KMS-11 (cell line): Measurements from ENCODE around the gene USH2A.

Experiments
- H2AFZ ChIP-seq: fragments of 200-600 bp; sonication (generic); 2 replicates; pipeline ENCODE4 v1.6.1; 2016; ENCODE audit warnings: antibody characterized with exemption, mixed run types, low read depth
- H3K27ac ChIP-seq: fragments of 200-600 bp; sonication (generic); 2 replicates; pipeline ENCODE4 v1.6.1; 2016; ENCODE audit warnings: mild to moderate bottlenecking, mixed run types
- H3K27me3 ChIP-seq: fragments of 200-600 bp; sonication (generic); 2 replicates; pipeline ENCODE4 v1.6.1; 2017; ENCODE audit warnings: mild to moderate bottlenecking, low read depth, mixed run types, moderate library complexity; ENCODE audit not compliant: insufficient read depth
- H3K36me3 ChIP-seq: fragments of 200-600 bp; sonication (generic); 2 replicates; pipeline ENCODE4 v1.6.1; 2017; ENCODE audit warnings: mild to moderate bottlenecking, mixed run types; ENCODE audit not compliant: insufficient read depth
- H3K4me1 ChIP-seq: fragments of 200-600 bp; sonication (generic); 2 replicates; pipeline ENCODE4 v1.6.1; 2016; ENCODE audit warnings: mild to moderate bottlenecking, low read depth, mixed run types; ENCODE audit not compliant: poor library complexity, severe bottlenecking
- H3K4me2 ChIP-seq: fragments of 200-600 bp; sonication (generic); 2 replicates; pipeline ENCODE4 v1.7.0; 2016; ENCODE audit warnings: mild to moderate bottlenecking, mixed run types
- H3K4me3 ChIP-seq: fragments of 200-600 bp; sonication (generic); IDR thresholded peaks from 2 replicates; pipeline ENCODE4 v1.6.1; 2017; ENCODE audit warnings: low read depth, low read length, mixed read lengths; ENCODE audit not compliant: insufficient read depth
- H3K79me2 ChIP-seq: fragments of 200-600 bp; sonication (generic); 2 replicates; pipeline ENCODE4 v1.6.1; 2016; ENCODE audit warnings: low read depth, mixed run types; ENCODE audit not compliant: insufficient read depth
- H3K9ac ChIP-seq: fragments of 200-600 bp; sonication (generic); 2 replicates; pipeline ENCODE4 v1.6.1; 2016; ENCODE audit warnings: mild to moderate bottlenecking, mixed run types
- H4K20me1 ChIP-seq: fragments of 200-600 bp; sonication (generic); 2 replicates; pipeline ENCODE4 v1.6.1; 2016; ENCODE audit warnings: mild to moderate bottlenecking, mixed run types; ENCODE audit not compliant: insufficient read depth
- CTCF ChIP-seq: fragments of 200-600 bp; sonication (generic); conservative IDR thresholded peaks from 2 replicates; pipeline ENCODE4 v1.6.1; 2017; ENCODE audit warnings: low read depth, mild to moderate bottlenecking, antibody characterized with exemption, low read length, moderate library complexity, mixed read lengths

Gene USH2A

DNA sequence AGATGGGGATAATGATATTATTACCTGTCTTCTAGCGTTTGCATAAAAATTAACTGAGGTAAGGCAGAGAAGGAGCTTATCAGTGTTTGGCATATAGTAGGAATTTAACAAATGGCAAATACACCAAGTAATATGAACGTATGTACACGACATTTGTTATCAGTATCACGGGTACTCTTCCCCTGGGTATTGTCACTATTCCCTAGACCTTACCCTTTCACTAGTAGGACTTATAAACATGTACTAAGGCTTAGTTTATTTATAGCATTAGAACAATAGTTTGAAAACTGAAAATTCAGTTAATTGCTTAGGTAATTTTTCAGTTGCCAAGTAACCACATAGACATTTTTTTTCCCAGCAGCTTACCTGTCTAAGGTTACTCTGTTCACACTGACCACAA, 669.1 kb downstream of the USH2A start:
- Histone ChIP-seq H3K79me2 (no peaks in the 10 kb centered on the region), H3K36me3 (no peaks in the 10 kb centered on the region), H4K20me1 (no peaks in the 10 kb centered on the region), H3K4me1 (peaks cover 9% of the 10 kb centered on the region), H3K9ac (no peak overlapping the region), H3K4me2 (no peak overlapping the region), H3K27ac (no peak overlapping the region), H2AFZ (no peak overlapping the region), H3K27me3 (no peaks in the 10 kb centered on the region), H3K4me3 (no peak overlapping the region)
- TF ChIP-seq CTCF = no peak

DNA sequence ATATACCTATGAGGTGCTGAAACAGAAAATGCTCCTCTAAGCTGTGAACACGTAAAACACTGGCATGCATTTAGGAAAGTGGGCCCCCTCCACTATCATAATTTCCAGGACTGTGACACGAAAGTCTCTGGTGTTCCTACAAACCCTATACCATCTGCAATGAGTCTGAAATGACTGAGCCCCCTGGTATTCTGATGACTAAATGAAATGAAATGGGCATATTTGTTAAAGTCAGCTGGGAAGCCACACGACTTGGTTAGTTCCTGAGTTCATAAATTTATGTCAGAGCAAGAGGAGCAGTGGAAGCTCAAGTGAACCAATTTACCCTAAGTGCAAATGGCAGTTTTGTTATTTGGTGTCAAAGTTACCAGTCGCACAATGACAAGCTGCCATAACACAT, 673.8 kb downstream of the USH2A start:
- Histone ChIP-seq H3K4me2 (no peak overlapping the region), H3K27me3 (no peaks in the 10 kb centered on the region), H3K36me3 (no peaks in the 10 kb centered on the region), H3K27ac (no peak overlapping the region), H3K4me1 (peaks cover 7% of the 10 kb centered on the region), H3K79me2 (no peaks in the 10 kb centered on the region), H4K20me1 (no peaks in the 10 kb centered on the region), H3K9ac (no peak overlapping the region), H2AFZ (no peak overlapping the region), H3K4me3 (no peak overlapping the region)
- no peak for TF ChIP-seq CTCF

DNA sequence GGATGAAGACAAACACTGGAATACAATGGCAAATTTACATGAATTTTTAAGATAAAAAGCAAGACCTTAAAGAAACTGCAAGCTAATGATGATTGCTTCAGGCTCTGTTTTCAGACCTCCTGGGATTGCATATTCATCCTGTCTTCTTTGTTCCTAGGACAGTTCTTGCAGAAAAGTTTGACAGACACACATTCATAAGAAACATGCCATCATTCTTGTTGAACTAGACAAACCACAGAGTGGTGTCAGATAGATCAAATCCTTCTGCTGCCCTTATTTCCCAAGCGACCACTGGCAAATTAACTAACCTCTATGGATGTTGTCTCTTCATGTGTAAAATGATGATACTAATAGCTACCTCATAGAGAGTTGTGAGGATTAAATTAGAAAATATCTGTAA, 674.8 kb downstream of the USH2A start:
- no peaks in the 10 kb centered on the region for H3K27me3 ChIP-seq

DNA sequence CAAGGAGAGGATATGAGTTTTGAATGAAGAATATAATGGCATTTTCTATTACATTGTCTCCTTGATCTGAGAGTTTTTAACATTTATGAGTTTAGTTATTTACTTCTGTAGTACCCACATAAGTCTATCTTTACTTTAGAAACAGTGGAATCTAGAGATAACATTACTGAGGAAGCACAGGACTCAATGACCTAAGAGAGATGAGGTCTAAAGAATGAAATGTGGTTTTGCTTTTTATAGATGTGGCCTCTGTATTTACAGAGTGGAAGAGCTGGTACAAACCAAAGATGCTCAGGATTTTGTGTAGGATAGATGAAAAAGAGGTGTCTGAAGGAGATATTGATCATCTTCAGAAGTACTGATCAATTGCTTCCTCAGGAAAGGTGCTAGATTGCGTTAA, 678.8 kb downstream of the USH2A start:
- H3K27me3 ChIP-seq = no peaks in the 10 kb centered on the region
- H3K4me2 ChIP-seq = no peak overlapping the region
- H4K20me1 ChIP-seq = no peaks in the 10 kb centered on the region
- no peak for TF ChIP-seq CTCF
- no peaks in the 10 kb centered on the region for H3K79me2 ChIP-seq
- no peak overlapping the region for H3K9ac ChIP-seq
- H3K4me3 ChIP-seq = no peak overlapping the region
- H3K4me1 ChIP-seq = no peaks in the 10 kb centered on the region
- H3K27ac ChIP-seq = no peak overlapping the region
- H2AFZ ChIP-seq = no peak overlapping the region
- H3K36me3 ChIP-seq = no peaks in the 10 kb centered on the region

More for the DNA sequence above, 674.8 kb downstream of the USH2A start:
- TF ChIP-seq CTCF = no peak
- Histone ChIP-seq H4K20me1 (no peaks in the 10 kb centered on the region), H3K36me3 (no peaks in the 10 kb centered on the region), H3K4me2 (no peak overlapping the region), H3K27ac (no peak overlapping the region), H2AFZ (no peak overlapping the region), H3K4me1 (no peaks in the 10 kb centered on the region), H3K79me2 (no peaks in the 10 kb centered on the region), H3K9ac (no peak overlapping the region), H3K4me3 (no peak overlapping the region)

- Histone ChIP-seq H3K4me2 (no peak overlapping the region), H3K79me2 (no peaks in the 10 kb centered on the region), H3K27ac (no peak overlapping the region), H4K20me1 (no peaks in the 10 kb centered on the region), H3K9ac (no peak overlapping the region), H3K27me3 (no peaks in the 10 kb centered on the region), H3K4me3 (no peak overlapping the region), H2AFZ (no peak overlapping the region), H3K36me3 (no peaks in the 10 kb centered on the region), H3K4me1 (no peaks in the 10 kb centered on the region)
- no peak for TF ChIP-seq CTCF
These were observed 684.2 kb downstream of the USH2A start for GRCh38 chr1:215739025-215739424.
